H1 (cell line): Measurements from ENCODE around the gene GFRA4. TPM values are rescaled to one million over a fixed set of nuclear protein-coding genes. Genes with fewer than 3 reads are reported as not detected.

Source experiments
- CTCF ChIA-PET: fragments of 300-600 bp; sonication (Branson Sonifier 250); formaldehyde crosslinking; loops from one replicate; lab custom pipeline; 2021; ENCODE audit not compliant: partially characterized antibody; lab: Charles Lee
- POLR2A ChIA-PET: fragments of 300-600 bp; sonication (Branson Sonifier 250); formaldehyde crosslinking; loops from one replicate; lab custom pipeline; 2021; ENCODE audit warnings: inconsistent platforms; ENCODE audit not compliant: partially characterized antibody; lab: Charles Lee
- DNase-seq, 2 experiments: peaks; one replicate each; pipeline versions ENCODE4 v3.0.0 to v3.0.0-alpha.2; 2010 to 2022; ENCODE audit warnings: low spot score in 2 of 2, low read depth in 1 of 2, mixed read lengths in 1 of 2
- FAIRE-seq: peaks from 2 replicates; lab custom pipeline; 2011; peaks lifted over from hg19 to GRCh38; lab: Jason Lieb, UNC
- H2AFZ ChIP-seq: 2 replicates; pipeline ENCODE4 v1.8.1; 2012; ENCODE audit warnings: low read length, inconsistent platforms
- H2AK5ac ChIP-seq: 2 replicates; pipeline ENCODE4 v1.6.1; 2013; ENCODE audit warnings: low read depth, low read length
- H2BK120ac ChIP-seq: replicated peaks from 2 replicates; pipeline ENCODE3; 2013; ENCODE audit warnings: low read depth, low read length, inconsistent platforms
- H2BK12ac ChIP-seq: 2 replicates; pipeline ENCODE4 v1.6.1; 2013; ENCODE audit warnings: low read depth, low read length
- H2BK15ac ChIP-seq: 2 replicates; pipeline ENCODE4 v1.6.1; 2013; ENCODE audit warnings: low read length
- H2BK20ac ChIP-seq: 2 replicates; pipeline ENCODE4 v1.6.1; 2013; ENCODE audit warnings: low read length
- H2BK5ac ChIP-seq: 2 replicates; pipeline ENCODE4 v1.6.1; 2013; ENCODE audit warnings: low read depth, low read length
- H3K14ac ChIP-seq: 2 replicates; pipeline ENCODE4 v1.6.1; 2013; ENCODE audit warnings: inconsistent platforms; ENCODE audit not compliant: insufficient read length
- H3K18ac ChIP-seq: 2 replicates; pipeline ENCODE4 v1.6.1; 2013; ENCODE audit warnings: low read length; ENCODE audit errors: extremely low read depth
- H3K23ac ChIP-seq: 2 replicates; pipeline ENCODE4 v1.6.1; 2013; ENCODE audit warnings: inconsistent platforms; ENCODE audit not compliant: insufficient read length
- H3K23me2 ChIP-seq: 2 replicates; pipeline ENCODE4 v1.6.1; 2013; ENCODE audit warnings: low read depth, low read length
- H3K27ac ChIP-seq: 2 replicates; pipeline ENCODE4 v1.6.1; 2011; ENCODE audit warnings: low read depth, low read length, inconsistent platforms
- H3K27me3 ChIP-seq, 4 experiments: replicated peaks in 1 of 4; 1 replicate in 1 of 4; 2 replicates in 3 of 4; pipeline versions ENCODE4 v1.6.1 to v1.8.1; 2011 to 2013; ENCODE audit warnings: low read length in 3 of 4, mild to moderate bottlenecking in 3 of 4, inconsistent platforms in 2 of 4, mixed read lengths in 2 of 4, moderate library complexity in 1 of 4; ENCODE audit not compliant: control insufficient read depth in 3 of 4, insufficient read depth in 3 of 4; ENCODE audit errors: extremely low read depth in 1 of 4
- H3K36me3 ChIP-seq, 4 experiments: 2 replicates each; pipeline versions ENCODE4 v1.6.1 to v1.8.1; 2011 to 2013; ENCODE audit warnings: mild to moderate bottlenecking in 4 of 4, low read length in 3 of 4, moderate library complexity in 2 of 4, control low read depth in 1 of 4, inconsistent platforms in 1 of 4; ENCODE audit not compliant: insufficient read depth in 4 of 4, control insufficient read depth in 2 of 4
- H3K4ac ChIP-seq: replicated peaks from 2 replicates; pipeline ENCODE3; 2013; ENCODE audit warnings: low read length, low read depth, mixed read lengths, inconsistent platforms; ENCODE audit not compliant: insufficient read length
- H3K4me1 ChIP-seq, 4 experiments: replicated peaks in 1 of 4; 1 replicate in 1 of 4; 2 replicates in 3 of 4; pipeline versions ENCODE4 v1.6.1 to v1.8.1; 2011 to 2013; ENCODE audit warnings: low read length in 3 of 4, inconsistent platforms in 2 of 4, mixed read lengths in 1 of 4; ENCODE audit not compliant: insufficient read depth in 4 of 4, control insufficient read depth in 3 of 4
- H3K4me2 ChIP-seq, 2 experiments: 2 replicates each; pipeline versions ENCODE4 v1.6.1 to v1.8.1; 2011 to 2013; ENCODE audit warnings: low read depth in 2 of 2, low read length in 2 of 2, control low read depth in 1 of 2, inconsistent platforms in 1 of 2, mild to moderate bottlenecking in 1 of 2; ENCODE audit not compliant: insufficient read depth in 1 of 2
- H3K4me3 ChIP-seq, 4 experiments: fragments of 200-600, 300-600 bp in 1 of 4; sonication (generic), shearing (Covaris generic), sonication (Bioruptor Twin) in 1 of 4; 2 replicates each; pipeline versions ENCODE4 v1.5.1 to v1.8.1; 2011 to 2016; ENCODE audit warnings: low read length in 4 of 4, low read depth in 3 of 4, control low read depth in 2 of 4, inconsistent platforms in 2 of 4, mild to moderate bottlenecking in 2 of 4, mixed read lengths in 1 of 4, moderate library complexity in 1 of 4; ENCODE audit not compliant: insufficient read depth in 2 of 4; ENCODE audit errors: extremely low read depth in 1 of 4
- H3K56ac ChIP-seq: replicated peaks from 2 replicates; pipeline ENCODE3; 2013; ENCODE audit warnings: low read depth, mild to moderate bottlenecking, mixed read lengths, low read length, inconsistent platforms; ENCODE audit not compliant: insufficient read length
- H3K79me1 ChIP-seq: 2 replicates; pipeline ENCODE4 v1.6.1; 2013; ENCODE audit warnings: low read depth, low read length, control low read depth
- H3K79me2 ChIP-seq, 2 experiments: 2 replicates each; pipeline versions ENCODE4 v1.6.1 to v1.8.1; 2012 to 2013; ENCODE audit warnings: low read length in 2 of 2, mild to moderate bottlenecking in 2 of 2, inconsistent platforms in 1 of 2; ENCODE audit not compliant: insufficient read depth in 2 of 2, control insufficient read depth in 1 of 2
- H3K9ac ChIP-seq, 4 experiments: replicated peaks in 1 of 4; 1 replicate in 1 of 4; 2 replicates in 3 of 4; pipeline versions ENCODE4 v1.6.1 to v1.8.1; 2011 to 2013; ENCODE audit warnings: low read depth in 3 of 4, low read length in 3 of 4, control low read depth in 2 of 4, mild to moderate bottlenecking in 2 of 4, moderate library complexity in 2 of 4, inconsistent platforms in 1 of 4; ENCODE audit errors: extremely low read depth in 1 of 4
- H3K9me3 ChIP-seq, 2 experiments: 2 replicates each; pipeline versions ENCODE4 v1.6.1 to v1.8.1; 2012 to 2013; ENCODE audit warnings: mild to moderate bottlenecking in 2 of 2, moderate library complexity in 2 of 2, control low read depth in 1 of 2, inconsistent platforms in 1 of 2, low read depth in 1 of 2, low read length in 1 of 2, mixed read lengths in 1 of 2; ENCODE audit not compliant: insufficient read depth in 2 of 2
- H4K20me1 ChIP-seq, 2 experiments: replicated peaks in 1 of 2; 2 replicates each; pipeline versions ENCODE3 to v1.8.1; 2011 to 2013; ENCODE audit warnings: inconsistent platforms in 2 of 2, low read length in 2 of 2, mild to moderate bottlenecking in 1 of 2; ENCODE audit not compliant: insufficient read depth in 2 of 2, control insufficient read depth in 1 of 2
- H4K5ac ChIP-seq: 2 replicates; pipeline ENCODE4 v1.6.1; 2013; ENCODE audit warnings: low read length, low read depth, mixed read lengths, inconsistent platforms; ENCODE audit not compliant: insufficient read length
- H4K8ac ChIP-seq: 2 replicates; pipeline ENCODE4 v1.8.0; 2013; ENCODE audit warnings: mild to moderate bottlenecking, moderate library complexity, low read length, inconsistent platforms; ENCODE audit not compliant: insufficient read depth; ENCODE audit errors: extremely low read depth
- H4K91ac ChIP-seq: replicated peaks from 2 replicates; pipeline ENCODE3; 2013; ENCODE audit warnings: low read length, mixed read lengths, inconsistent platforms; ENCODE audit not compliant: insufficient read length
- HDAC2 ChIP-seq, 2 experiments: fragments of 300-600 bp in 1 of 2; sonication (generic) in 1 of 2; IDR thresholded peaks; 2 replicates each; pipeline ENCODE4 v1.6.1; 2011 to 2012; ENCODE audit warnings: low read depth in 2 of 2, low read length in 2 of 2, mild to moderate bottlenecking in 2 of 2, moderate library complexity in 2 of 2, borderline replicate concordance in 1 of 2, inconsistent platforms in 1 of 2
- JUN ChIP-seq: IDR thresholded peaks from 2 replicates; pipeline ENCODE4 v1.6.1; 2011; ENCODE audit warnings: low read depth, mild to moderate bottlenecking, improper control_type of control experiment, low read length
- YY1 ChIP-seq: IDR thresholded peaks from 2 replicates; pipeline ENCODE4 v1.6.1; 2011; ENCODE audit warnings: low read depth, mild to moderate bottlenecking, low read length
- WGBS, 2 experiments: shearing (Covaris generic) in 1 of 2; methylation state at CpG; one replicate each; pipeline versions ENCODE4 v1.1.6 to v1.1.7; 2013 to 2015; ENCODE audit warnings: low lambda C conversion rate in 2 of 2, mixed read lengths in 2 of 2, inconsistent platforms in 1 of 2, low coverage in 1 of 2, missing lambda C conversion rate in 1 of 2; ENCODE audit not compliant: insufficient replicate concordance in 2 of 2, insufficient coverage in 1 of 2, insufficient read length in 1 of 2; ENCODE audit errors: extremely low coverage in 1 of 2, missing lambda C conversion rate in 1 of 2; 5-methylcytosine and 5-hydroxymethylcytosine counted together
- polyA plus RNA-seq, 7 experiments: library from polyadenylated mRNA; depleted of rRNA in 3 of 7; stranded (reverse) in 5 of 7; unstranded in 2 of 7; fragments of >200 nt in 5 of 7; fragments of 200-250 nt in 2 of 7; gene quantifications; 1 replicate in 5 of 7; 2 replicates in 1 of 7; 4 replicates in 1 of 7; pipeline versions ENCODE4 v1.2.1 to v1.2.3, GENCODE V29; 2011 to 2013; ENCODE audit warnings: missing spikeins in 2 of 7, mixed read lengths in 2 of 7
- total RNA-seq: library from RNA; stranded (reverse); fragmentation: NEBNext Ultra II Directional; extraction: Animal tissue kit (Norgen Biotek cat#: 25700); gene quantifications from 2 replicates; pipeline ENCODE4 v1.2.1, GENCODE V29; 2021

GFRA4 gene
- total and polyA plus RNA-seq, 2 of the 8 experiments (the other 6 are each of a cell fraction or from before 2014, with no cell fraction given), result 0.05 TPM; not detected in 1

GRCh38 chr20:3630429-3630828 is 32.8 kb downstream of the GFRA4 start:
- H4K8ac ChIP-seq, result no peak overlapping the region
- H4K91ac ChIP-seq, result no peak overlapping the region
- H3K36me3 ChIP-seq, result no peaks in the 10 kb centered on the region
- no peak overlapping the region for H2AFZ ChIP-seq
- H3K27ac ChIP-seq, result no peak overlapping the region
- no peaks in the 10 kb centered on the region for H3K79me2 ChIP-seq
- no peak overlapping the region for H3K56ac ChIP-seq
- no peaks in the 10 kb centered on the region for H3K27me3 ChIP-seq
- peak overlapping the region; percentile 33; the same call in 1 of the 2 replicates for H2AK5ac ChIP-seq
- no peak overlapping the region for H3K9ac ChIP-seq
- no peak overlapping the region for H2BK120ac ChIP-seq
- no peak overlapping the region for H3K23ac ChIP-seq
- peaks cover 0 to 6% (median 0%) of the 10 kb centered on the region in 4 experiments; a peak in 2 of 7 replicates for H3K4me1 ChIP-seq
- ChIA-PET POLR2A (no interaction called here), CTCF (interaction anchor here (1.0 to 2.0 kb wide), 7 partner anchors 9 to 67 kb away, joined by 3 to 10 read pairs (median 6); no protein-coding TSS in a partner anchor)
- H2BK12ac ChIP-seq, result no peak overlapping the region
- H3K14ac ChIP-seq, result no peak overlapping the region
- H3K9me3 ChIP-seq, result no peaks in the 10 kb centered on the region
- no peaks in the 10 kb centered on the region for H3K23me2 ChIP-seq
- H3K4me3 ChIP-seq, result no peak overlapping the region
- no peak overlapping the region for H2BK5ac ChIP-seq
- H3K4me2 ChIP-seq, result peak overlapping the region in 1 of 2 experiments; percentile 18; a peak in 1 of 4 replicates
- H2BK20ac ChIP-seq, result no peak overlapping the region
- 0 out of 2 replicates have a peak overlapping the region, but pooled peaks have one; percentile 61 for H2BK15ac ChIP-seq
- H3K4ac ChIP-seq, result no peak overlapping the region
- FAIRE-seq (no peak), DNase-seq (no peak)
- no peaks in the 10 kb centered on the region for H4K20me1 ChIP-seq
- no peak overlapping the region for H3K18ac ChIP-seq
- H4K5ac ChIP-seq, result no peak overlapping the region
- H3K79me1 ChIP-seq, result no peaks in the 10 kb centered on the region
- WGBS, 2 experiments, result 90% methylated on average over 8 of the region's 8 CpGs; no CpG with 5 or more reads in 1 of the 2 experiments
- no peak for TF ChIP-seq JUN
- TF ChIP-seq YY1, result no peak
- TF ChIP-seq HDAC2 (IDR thresholded peaks at IDR 0.05; ENCODE audit: borderline replicate concordance in 1 of 2, low read depth in 2 of 2, low read length in 2 of 2), result no peak
